ENCODE data around the gene SLC1A6. TPM values are rescaled to one million over a fixed set of nuclear protein-coding genes. Genes with fewer than 3 reads are reported as not detected.
"Not testable (repeated sequence)": the region's sequence is repeated elsewhere in the genome, so short reads cannot be mapped to it uniquely, and the experiment has no call there.

The SLC1A6 gene
- polyA plus RNA-seq, result under 1 TPM in 1 of 2 donors, not detected in 1; 0.05 TPM

- Histone ChIP-seq H3K4me1 (ENCODE audit: control insufficient read depth in 2 of 2, insufficient read depth in 2 of 2, low read length in 1 of 2) (peaks cover 0 to 3% of the 10 kb centered on the region in 2 donors), H3K27ac (ENCODE audit: low read depth in 2 of 2, low read length in 1 of 2) (no peak within 1 kb of the TSS), H3K27me3 (ENCODE audit: control insufficient read depth in 1 of 2, insufficient read depth in 2 of 2, low read length in 2 of 2) (peaks cover 0 to 8% of the 10 kb centered on the region in 2 donors), H3K4me3 (ENCODE audit: low read depth in 1 of 2, low read length in 2 of 2) (peak within 1 kb of the TSS in 1 of 2 donors; percentile 26), H3K9me3 (ENCODE audit: control insufficient read depth in 2 of 2, insufficient read depth in 1 of 2, low read depth in 1 of 2, low read length in 1 of 2) (no peaks in the 10 kb centered on the region), H3K36me3 (ENCODE audit: control insufficient read depth in 2 of 2, insufficient read depth in 2 of 2, low read length in 1 of 2) (no peaks in the 10 kb centered on the region)
- WGBS, 2 donors, result 2% methylated on average over 63 to 84 of the region's 84 CpGs
These were observed at the start of gene SLC1A6 for GRCh38 chr19:14979476-14980255. Gene SLC1A6 (minus strand): TSS chr19:14979864. CDS start chr19:14972910, 6,954 bp downstream.

DNA sequence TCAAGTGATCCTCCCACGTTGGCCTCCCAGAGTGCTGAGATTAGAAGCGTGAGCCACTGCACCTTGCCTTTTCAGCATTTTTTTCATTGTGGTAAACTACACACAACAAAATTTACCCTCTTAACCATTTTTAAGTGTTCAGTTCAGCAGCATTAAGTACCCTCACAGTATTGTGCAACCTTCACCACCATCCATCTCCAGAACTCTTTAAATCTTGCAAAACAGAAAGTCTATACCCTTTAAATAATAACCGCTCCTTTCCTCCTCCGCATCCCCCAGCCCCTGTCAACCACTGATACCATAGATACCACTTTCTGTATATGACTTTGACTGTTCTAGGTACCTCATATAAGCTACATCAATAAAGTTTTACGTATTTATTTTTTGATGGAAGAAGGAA is 48.8 kb upstream of the SLC1A6 start:
- Histone ChIP-seq H3K27ac (ENCODE audit: low read depth in 2 of 2, low read length in 1 of 2) (no peak overlapping the region), H3K4me3 (ENCODE audit: low read depth in 1 of 2, low read length in 2 of 2) (no peak overlapping the region), H3K27me3 (ENCODE audit: control insufficient read depth in 1 of 2, insufficient read depth in 2 of 2, low read length in 2 of 2) (no peaks in the 10 kb centered on the region), H3K9me3 (ENCODE audit: control insufficient read depth in 2 of 2, insufficient read depth in 1 of 2, low read depth in 1 of 2, low read length in 1 of 2) (no peaks in the 10 kb centered on the region), H3K4me1 (ENCODE audit: control insufficient read depth in 2 of 2, insufficient read depth in 2 of 2, low read length in 1 of 2) (no peaks in the 10 kb centered on the region), H3K36me3 (ENCODE audit: control insufficient read depth in 2 of 2, insufficient read depth in 2 of 2, low read length in 1 of 2) (no peaks in the 10 kb centered on the region)
- 72 to 73% methylated on average over 5 of the region's 5 CpGs for WGBS, 2 donors

GRCh38 chr19:15025217-15025616 is 45.6 kb upstream of the SLC1A6 start:
- Histone ChIP-seq H3K27ac (ENCODE audit: low read depth in 2 of 2, low read length in 1 of 2) (no peak overlapping the region), H3K4me3 (ENCODE audit: low read depth in 1 of 2, low read length in 2 of 2) (no peak overlapping the region), H3K36me3 (ENCODE audit: control insufficient read depth in 2 of 2, insufficient read depth in 2 of 2, low read length in 1 of 2) (no peaks in the 10 kb centered on the region), H3K4me1 (ENCODE audit: control insufficient read depth in 2 of 2, insufficient read depth in 2 of 2, low read length in 1 of 2) (peaks cover 2 to 4% of the 10 kb centered on the region in 2 donors), H3K9me3 (ENCODE audit: control insufficient read depth in 2 of 2, insufficient read depth in 1 of 2, low read depth in 1 of 2, low read length in 1 of 2) (peaks cover 0 to 3% of the 10 kb centered on the region in 2 donors), H3K27me3 (ENCODE audit: control insufficient read depth in 1 of 2, insufficient read depth in 2 of 2, low read length in 2 of 2) (no peaks in the 10 kb centered on the region)
- 29 to 33% methylated on average over 2 of the region's 2 CpGs for WGBS, 2 donors

DNA sequence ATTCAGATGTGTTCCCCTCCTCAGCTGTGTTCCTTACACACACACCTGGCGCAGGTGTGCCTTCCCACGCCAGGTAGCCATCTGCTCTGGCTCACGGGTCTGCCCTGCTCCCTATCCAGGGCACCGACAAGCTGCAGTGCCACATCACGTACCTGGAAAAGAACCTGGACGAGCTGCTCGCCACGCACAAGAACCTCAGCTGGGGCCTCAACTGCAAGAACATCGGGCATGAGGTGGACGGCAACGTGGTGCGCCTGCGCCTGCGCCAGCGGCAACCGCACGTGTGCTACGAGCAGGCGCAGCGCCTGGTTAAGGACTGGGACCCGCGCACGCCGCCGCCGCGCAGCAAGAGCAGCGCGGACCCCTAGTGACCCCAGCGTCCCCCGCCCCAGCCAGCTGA is 43.1 kb upstream of the SLC1A6 start:
- no peak overlapping the region for H3K27ac ChIP-seq (ENCODE audit: low read depth in 2 of 2, low read length in 1 of 2)
- no peaks in the 10 kb centered on the region for H3K27me3 ChIP-seq (ENCODE audit: control insufficient read depth in 1 of 2, insufficient read depth in 2 of 2, low read length in 2 of 2)
- peaks cover 2 to 4% of the 10 kb centered on the region in 2 donors for H3K4me1 ChIP-seq (ENCODE audit: control insufficient read depth in 2 of 2, insufficient read depth in 2 of 2, low read length in 1 of 2)
- H3K36me3 ChIP-seq (ENCODE audit: control insufficient read depth in 2 of 2, insufficient read depth in 2 of 2, low read length in 1 of 2), result no peaks in the 10 kb centered on the region
- H3K9me3 ChIP-seq (ENCODE audit: control insufficient read depth in 2 of 2, insufficient read depth in 1 of 2, low read depth in 1 of 2, low read length in 1 of 2), result peaks cover 0 to 3% of the 10 kb centered on the region in 2 donors
- no peak overlapping the region for H3K4me3 ChIP-seq (ENCODE audit: low read depth in 1 of 2, low read length in 2 of 2)
- 20 to 21% methylated on average over 30 to 31 of the region's 31 CpGs for WGBS, 2 donors

GRCh38 chr19:15021286-15022007 is 41.8 kb upstream of the SLC1A6 start:
- no peaks in the 10 kb centered on the region for H3K36me3 ChIP-seq (ENCODE audit: control insufficient read depth in 2 of 2, insufficient read depth in 2 of 2, low read length in 1 of 2)
- H3K27me3 ChIP-seq (ENCODE audit: control insufficient read depth in 1 of 2, insufficient read depth in 2 of 2, low read length in 2 of 2), result no peaks in the 10 kb centered on the region
- 76 to 79% methylated on average over 45 of the region's 45 CpGs for WGBS, 2 donors

DNA sequence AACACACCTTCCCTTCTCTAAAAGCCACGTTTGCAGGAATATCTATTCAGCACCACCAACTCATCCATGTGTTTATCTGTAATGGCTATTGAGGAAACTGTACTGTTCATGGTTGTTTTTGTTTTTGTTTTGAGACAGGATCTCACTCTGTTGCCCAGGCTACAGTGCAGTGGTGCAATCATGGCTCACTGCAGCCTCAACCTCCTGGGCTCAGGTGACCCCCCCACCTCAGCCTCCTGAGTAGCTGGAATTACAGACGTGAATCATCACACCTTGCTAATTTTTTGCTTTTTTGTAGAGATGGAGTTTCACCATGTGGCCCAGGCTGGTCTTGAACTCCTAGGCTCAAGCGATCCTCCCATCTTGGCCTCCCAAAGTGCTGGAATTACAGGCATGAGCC is 39.2 kb upstream of the SLC1A6 start:
- not testable (repeated sequence) for H3K27ac ChIP-seq (ENCODE audit: low read depth in 2 of 2, low read length in 1 of 2); H3K27me3 ChIP-seq (ENCODE audit: control insufficient read depth in 1 of 2, insufficient read depth in 2 of 2, low read length in 2 of 2); H3K9me3 ChIP-seq (ENCODE audit: control insufficient read depth in 2 of 2, insufficient read depth in 1 of 2, low read depth in 1 of 2, low read length in 1 of 2); H3K4me1 ChIP-seq (ENCODE audit: control insufficient read depth in 2 of 2, insufficient read depth in 2 of 2, low read length in 1 of 2); H3K36me3 ChIP-seq (ENCODE audit: control insufficient read depth in 2 of 2, insufficient read depth in 2 of 2, low read length in 1 of 2); H3K4me3 ChIP-seq (ENCODE audit: low read depth in 1 of 2, low read length in 2 of 2)
- WGBS, 2 donors, result 53 to 54% methylated on average over 3 of the region's 3 CpGs

More at GRCh38 chr19:15021286-15022007, 41.8 kb upstream of the SLC1A6 start:
- Histone ChIP-seq H3K4me1 (ENCODE audit: control insufficient read depth in 2 of 2, insufficient read depth in 2 of 2, low read length in 1 of 2) (peaks cover 2 to 4% of the 10 kb centered on the region in 2 donors), H3K4me3 (ENCODE audit: low read depth in 1 of 2, low read length in 2 of 2) (no peak overlapping the region), H3K27ac (ENCODE audit: low read depth in 2 of 2, low read length in 1 of 2) (no peak overlapping the region), H3K9me3 (ENCODE audit: control insufficient read depth in 2 of 2, insufficient read depth in 1 of 2, low read depth in 1 of 2, low read length in 1 of 2) (peaks cover 0 to 3% of the 10 kb centered on the region in 2 donors)

DNA sequence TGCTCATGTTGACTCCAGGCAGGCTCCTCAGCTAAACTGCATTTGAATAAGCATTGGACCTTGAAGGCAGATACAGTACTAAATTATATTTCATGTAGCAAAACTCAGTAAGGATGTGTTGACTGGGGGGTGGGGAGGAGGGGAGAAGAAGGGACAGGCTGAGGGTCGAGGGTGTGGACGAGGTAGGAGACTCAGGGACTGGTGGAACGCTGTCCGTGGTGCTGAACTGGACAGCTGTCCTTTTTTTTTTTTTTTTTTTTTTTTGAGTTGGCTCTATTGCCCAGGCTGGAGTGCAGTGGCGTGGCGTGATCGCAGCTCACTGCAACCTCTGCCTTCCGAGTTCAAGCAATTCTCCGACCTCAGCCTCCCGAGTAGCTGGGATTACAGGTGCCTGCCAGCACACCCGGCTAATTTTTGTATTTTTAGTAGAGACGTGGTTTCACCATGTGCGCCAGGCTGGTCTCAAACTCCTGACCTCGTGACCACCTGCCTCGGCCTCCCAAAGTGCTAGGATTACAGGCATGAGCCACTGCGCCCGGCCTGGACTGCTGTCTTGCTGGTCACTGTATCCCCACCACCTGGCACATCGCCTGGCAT is 36.4 kb upstream of the SLC1A6 start:
- Histone ChIP-seq H3K36me3 (ENCODE audit: control insufficient read depth in 2 of 2, insufficient read depth in 2 of 2, low read length in 1 of 2) (no peaks in the 10 kb centered on the region), H3K9me3 (ENCODE audit: control insufficient read depth in 2 of 2, insufficient read depth in 1 of 2, low read depth in 1 of 2, low read length in 1 of 2) (no peaks in the 10 kb centered on the region), H3K4me3 (ENCODE audit: low read depth in 1 of 2, low read length in 2 of 2) (no peak overlapping the region), H3K27ac (ENCODE audit: low read depth in 2 of 2, low read length in 1 of 2) (no peak overlapping the region), H3K27me3 (ENCODE audit: control insufficient read depth in 1 of 2, insufficient read depth in 2 of 2, low read length in 2 of 2) (peaks cover 0 to 2% of the 10 kb centered on the region in 2 donors), H3K4me1 (ENCODE audit: control insufficient read depth in 2 of 2, insufficient read depth in 2 of 2, low read length in 1 of 2) (peaks cover 0 to under 1% of the 10 kb centered on the region in 2 donors)
- 32 to 42% methylated on average over 18 of the region's 18 CpGs for WGBS, 2 donors

GRCh38 chr19:15014579-15014978 is 34.9 kb upstream of the SLC1A6 start:
- H3K9me3 ChIP-seq (ENCODE audit: control insufficient read depth in 2 of 2, insufficient read depth in 1 of 2, low read depth in 1 of 2, low read length in 1 of 2), result peaks cover 0 to 4% of the 10 kb centered on the region in 2 donors
- 13 to 14% methylated on average over 11 of the region's 11 CpGs for WGBS, 2 donors
- peaks cover 4 to 6% of the 10 kb centered on the region in 2 donors for H3K4me1 ChIP-seq (ENCODE audit: control insufficient read depth in 2 of 2, insufficient read depth in 2 of 2, low read length in 1 of 2)
- H3K27me3 ChIP-seq (ENCODE audit: control insufficient read depth in 1 of 2, insufficient read depth in 2 of 2, low read length in 2 of 2), result peaks cover 7 to 9% of the 10 kb centered on the region in 2 donors
- no peak overlapping the region for H3K27ac ChIP-seq (ENCODE audit: low read depth in 2 of 2, low read length in 1 of 2)
- no peaks in the 10 kb centered on the region for H3K36me3 ChIP-seq (ENCODE audit: control insufficient read depth in 2 of 2, insufficient read depth in 2 of 2, low read length in 1 of 2)
- no peak overlapping the region for H3K4me3 ChIP-seq (ENCODE audit: low read depth in 1 of 2, low read length in 2 of 2)

- Histone ChIP-seq H3K4me1 (ENCODE audit: control insufficient read depth in 2 of 2, insufficient read depth in 2 of 2, low read length in 1 of 2) (peaks cover 4 to 6% of the 10 kb centered on the region in 2 donors), H3K27ac (ENCODE audit: low read depth in 2 of 2, low read length in 1 of 2) (no peak overlapping the region), H3K27me3 (ENCODE audit: control insufficient read depth in 1 of 2, insufficient read depth in 2 of 2, low read length in 2 of 2) (peaks cover 7 to 9% of the 10 kb centered on the region in 2 donors), H3K9me3 (ENCODE audit: control insufficient read depth in 2 of 2, insufficient read depth in 1 of 2, low read depth in 1 of 2, low read length in 1 of 2) (peaks cover 0 to 4% of the 10 kb centered on the region in 2 donors), H3K4me3 (ENCODE audit: low read depth in 1 of 2, low read length in 2 of 2) (no peak overlapping the region), H3K36me3 (ENCODE audit: control insufficient read depth in 2 of 2, insufficient read depth in 2 of 2, low read length in 1 of 2) (no peaks in the 10 kb centered on the region)
- 5 to 6% methylated on average over 63 to 73 of the region's 73 CpGs for WGBS, 2 donors
These were observed 31.0 kb upstream of the SLC1A6 start for GRCh38 chr19:15010501-15011300.

All from esophagus (tissue), 2 donors.